SHP77 treated with DMSO at 0.1 percent for 48 hours (cell line): Measurements from ENCODE around the gene NFU1.
"Not testable (repeated sequence)": the region's sequence is repeated elsewhere in the genome, so short reads cannot be mapped to it uniquely, and the experiment has no call there.

ENCODE experiments used
- DNase-seq: peaks from one replicate; lab custom pipeline; 2025; lab: John Stamatoyannopoulos, UW

Gene NFU1

GRCh38 chr2:69386789-69387734, 50.2 kb downstream of the NFU1 start, which contains the start of gene GFPT1:
Gene GFPT1, minus strand, starts transcription at chr2:69387227. Its CDS starts 156 bp downstream, at chr2:69387071.
- DNase-seq, result peak; percentile 60

DNA sequence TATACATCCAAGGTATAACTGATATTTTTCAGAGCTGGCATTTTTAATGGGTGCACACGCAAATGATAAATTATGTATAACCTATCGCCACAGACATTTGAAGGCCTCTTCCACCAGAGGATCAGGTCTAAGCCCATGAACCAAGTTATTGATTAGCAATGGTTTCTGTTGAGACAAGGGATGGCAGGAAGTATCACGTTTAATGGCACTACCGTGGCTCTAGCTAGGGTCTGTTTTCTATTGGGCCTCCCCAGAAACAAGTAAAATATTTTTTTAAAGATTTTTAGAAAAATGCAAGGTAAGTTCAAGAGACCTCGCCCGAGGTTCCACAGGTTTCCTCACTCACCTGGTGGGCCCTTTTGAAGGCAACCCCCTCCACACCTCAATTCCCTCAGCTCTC, 50.9 kb downstream of the NFU1 start:
- no peak for DNase-seq

- DNase-seq, result no peak
Measured at GRCh38 chr2:69385443-69386151, 51.6 kb downstream of the NFU1 start.

DNA sequence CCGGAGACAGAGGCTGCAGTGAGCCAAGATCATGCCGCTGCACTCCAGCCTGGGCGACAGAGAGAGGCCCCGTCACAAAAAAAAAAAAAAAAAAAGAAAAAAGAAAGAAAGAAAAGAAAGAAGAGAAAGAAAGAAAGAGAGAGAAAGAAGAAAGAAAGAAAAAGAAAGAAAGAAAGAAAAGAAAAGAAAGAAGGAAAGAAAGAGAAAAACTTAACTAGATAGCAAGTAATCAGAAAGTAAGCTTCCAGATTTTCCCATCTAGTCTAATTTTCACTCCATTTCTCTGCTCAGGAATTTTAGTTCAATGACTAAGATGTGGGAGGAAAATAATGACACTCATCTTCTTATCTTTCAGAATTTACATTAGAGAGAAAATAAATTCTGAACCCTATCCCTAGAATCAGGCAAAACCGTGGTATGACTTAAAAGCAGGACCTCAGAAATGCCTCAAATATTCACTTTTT, 52.6 kb downstream of the NFU1 start:
- DNase-seq, result no peak

DNA sequence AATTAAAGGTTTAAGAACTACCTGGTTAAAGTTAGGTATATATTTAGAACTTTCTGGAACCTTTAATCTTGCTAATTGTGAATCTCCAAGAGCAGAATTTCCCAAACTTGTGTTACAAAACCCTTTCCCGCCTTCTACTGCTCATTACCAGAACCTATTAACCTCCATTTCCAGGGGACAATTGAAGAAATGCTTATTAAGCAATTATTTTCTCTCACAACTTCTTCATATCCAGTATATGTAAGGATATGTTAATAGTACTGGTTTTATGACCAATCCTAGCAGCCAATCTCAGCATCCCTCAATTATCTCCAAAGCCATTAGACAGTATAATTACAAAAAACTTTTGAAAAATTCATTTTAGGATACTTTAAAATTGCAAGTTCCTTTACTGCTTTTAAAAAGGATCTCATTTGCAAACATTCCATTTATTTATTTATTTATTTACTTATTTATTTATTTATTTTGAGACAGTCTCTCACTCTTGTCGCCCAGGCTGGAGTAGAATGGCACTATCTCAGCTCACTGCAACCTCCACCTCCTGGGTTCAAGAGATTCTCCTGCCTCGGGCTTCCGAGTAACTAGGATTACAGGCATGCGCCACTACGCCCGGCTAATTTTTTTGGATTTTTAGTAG, 53.9 kb downstream of the NFU1 start:
- no peak for DNase-seq

DNA sequence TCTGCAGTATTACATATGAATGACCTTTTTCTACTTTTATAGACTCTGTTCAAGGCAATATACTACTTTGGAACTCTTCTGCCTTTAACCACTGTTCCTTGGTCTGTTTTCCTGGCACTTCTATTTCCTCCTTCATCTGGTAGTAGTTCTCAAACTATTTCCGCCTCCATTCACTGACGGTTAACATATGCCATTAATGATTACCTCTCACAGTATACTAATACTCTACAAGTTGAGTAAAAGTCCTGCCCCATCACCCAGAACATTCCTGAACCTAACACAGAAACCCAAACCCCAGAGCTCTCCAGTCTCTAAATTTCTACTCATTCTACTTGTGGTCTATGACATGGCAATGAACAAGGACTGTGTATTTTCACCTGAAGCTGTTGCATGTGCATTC, 54.7 kb downstream of the NFU1 start:
- no peak for DNase-seq

DNA sequence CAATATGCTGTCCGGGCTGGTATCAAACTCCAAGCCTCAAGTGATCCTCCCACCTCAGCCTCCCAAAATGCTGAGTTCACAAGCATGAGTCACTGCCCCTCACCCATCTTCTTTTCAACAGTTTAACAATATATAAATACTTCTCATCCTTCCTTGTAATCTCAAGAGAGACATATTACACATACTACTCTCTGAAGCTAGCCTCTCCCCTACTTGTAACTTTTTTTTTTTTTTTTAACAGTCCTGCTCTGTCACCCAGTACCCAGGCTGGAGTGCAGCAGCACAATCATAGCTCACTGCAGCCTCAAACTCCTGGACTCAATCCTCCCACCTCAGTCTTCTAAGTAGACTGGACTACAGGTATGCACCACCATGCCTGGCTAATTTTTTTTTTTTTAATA, 55.9 kb downstream of the NFU1 start:
- no peak for DNase-seq

DNA sequence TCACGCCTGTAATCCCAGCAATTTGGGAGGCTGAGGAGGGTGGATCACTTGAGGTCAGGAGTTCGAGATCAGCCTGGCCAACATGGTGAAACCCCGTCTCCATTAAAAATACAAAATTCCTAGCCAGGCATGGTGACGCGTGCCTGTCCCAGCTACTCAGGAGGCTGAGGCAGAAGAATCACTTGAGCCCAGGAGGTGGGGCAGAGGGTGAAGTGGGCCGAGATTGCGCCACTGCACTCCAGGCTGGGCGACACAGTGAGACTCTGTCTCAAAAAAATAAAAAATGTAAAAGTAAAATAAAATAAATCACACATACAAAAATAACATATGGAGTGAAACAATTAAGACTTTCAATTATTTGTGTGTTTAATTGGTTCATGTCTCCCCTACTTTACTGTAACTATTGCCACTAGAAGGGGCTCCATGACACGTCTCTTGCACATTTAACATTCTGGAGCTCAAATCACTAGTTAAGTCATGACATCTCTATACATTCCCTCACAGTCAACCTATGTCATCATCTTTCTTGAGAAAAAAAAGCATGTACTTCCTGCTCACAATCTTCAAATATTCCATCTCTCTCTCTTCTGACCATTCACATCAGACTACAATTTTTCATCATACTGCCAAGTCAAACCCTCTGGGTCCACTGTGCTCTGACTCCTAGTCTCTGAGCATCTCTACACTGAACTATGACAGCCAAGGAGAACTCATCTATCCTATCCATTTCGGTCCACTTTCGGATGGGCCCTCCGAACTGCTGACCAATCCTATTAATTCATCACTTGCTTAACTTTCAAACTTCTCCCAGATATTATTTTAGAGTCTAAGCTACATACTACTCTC, 56.9 kb downstream of the NFU1 start:
- no peak for DNase-seq

GRCh38 chr2:69376403-69376802, 60.8 kb downstream of the NFU1 start:
- no peak for DNase-seq

DNA sequence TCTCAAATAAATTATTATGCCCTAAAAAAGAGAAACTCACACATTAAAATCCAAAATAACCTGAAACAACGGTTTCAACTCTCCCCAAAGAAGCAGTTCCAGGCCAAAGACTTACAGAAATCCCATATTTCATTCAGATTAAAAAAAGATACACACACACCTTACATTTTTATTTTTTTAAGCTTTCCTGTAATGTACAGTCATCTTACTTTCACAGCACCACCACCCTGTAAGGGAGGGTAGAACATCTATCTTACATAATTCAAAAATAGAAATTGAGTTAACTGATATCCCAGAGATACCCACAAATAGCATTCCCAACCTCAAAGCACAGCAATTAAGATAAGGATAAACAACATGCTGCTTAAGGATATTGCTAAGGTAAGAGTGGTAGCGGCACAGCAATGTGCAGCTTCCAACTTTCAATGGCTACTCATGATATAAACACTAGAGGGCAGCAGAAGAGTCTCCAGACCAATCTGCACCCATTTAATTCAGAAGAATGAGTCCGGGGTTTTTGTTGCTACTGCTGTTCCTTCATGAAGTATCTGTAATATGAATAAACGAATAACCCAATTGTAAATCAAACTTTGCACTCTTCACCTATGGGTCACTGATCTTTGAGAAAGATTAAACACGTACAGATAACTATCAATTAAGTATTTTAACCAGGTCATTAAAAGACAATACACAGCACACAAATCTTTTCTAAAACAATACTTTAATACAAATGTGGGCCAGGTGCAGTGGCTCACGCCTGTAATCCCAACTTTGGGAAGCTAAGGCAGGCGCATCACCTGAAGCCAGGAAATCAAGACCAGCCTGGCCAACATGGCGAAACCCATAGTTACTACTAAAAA, 61.5 kb downstream of the NFU1 start:
- peak; percentile 13 for DNase-seq

- DNase-seq, result no peak
Measured at GRCh38 chr2:69372767-69373166, 64.5 kb downstream of the NFU1 start.

GRCh38 chr2:69369802-69370201, 67.4 kb downstream of the NFU1 start:
- DNase-seq, result no peak

- DNase-seq, result no peak
Measured at GRCh38 chr2:69368588-69368987, 68.6 kb downstream of the NFU1 start.

GRCh38 chr2:69359371-69359770, 77.9 kb downstream of the NFU1 start:
- DNase-seq, result no peak

- no peak for DNase-seq
Measured at GRCh38 chr2:69358914-69359313, 78.3 kb downstream of the NFU1 start.

DNA sequence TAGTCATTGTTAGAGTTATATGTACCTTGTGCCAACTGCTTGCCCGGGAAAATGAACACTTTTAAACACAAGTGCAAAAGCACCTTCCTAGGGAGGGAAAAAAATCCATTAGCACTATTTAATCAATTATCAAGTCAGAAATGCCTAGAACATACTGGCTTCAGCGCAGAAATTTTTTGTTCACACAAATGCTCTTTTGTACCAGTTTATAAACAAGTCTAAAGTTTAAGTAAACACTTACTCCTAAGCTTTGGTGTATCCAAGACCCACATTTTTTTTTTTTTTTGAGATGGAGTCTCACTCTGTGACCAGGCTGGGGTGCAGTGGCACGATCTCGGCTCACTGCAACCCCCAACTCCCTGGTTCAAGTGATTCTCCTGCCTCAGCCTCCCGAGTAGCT, 80.8 kb downstream of the NFU1 start:
- no peak for DNase-seq

- not testable (repeated sequence) for DNase-seq
Measured at GRCh38 chr2:69354976-69355375, 82.3 kb downstream of the NFU1 start.

- DNase-seq, result no peak
Measured at GRCh38 chr2:69353360-69353759, 83.9 kb downstream of the NFU1 start.

DNA sequence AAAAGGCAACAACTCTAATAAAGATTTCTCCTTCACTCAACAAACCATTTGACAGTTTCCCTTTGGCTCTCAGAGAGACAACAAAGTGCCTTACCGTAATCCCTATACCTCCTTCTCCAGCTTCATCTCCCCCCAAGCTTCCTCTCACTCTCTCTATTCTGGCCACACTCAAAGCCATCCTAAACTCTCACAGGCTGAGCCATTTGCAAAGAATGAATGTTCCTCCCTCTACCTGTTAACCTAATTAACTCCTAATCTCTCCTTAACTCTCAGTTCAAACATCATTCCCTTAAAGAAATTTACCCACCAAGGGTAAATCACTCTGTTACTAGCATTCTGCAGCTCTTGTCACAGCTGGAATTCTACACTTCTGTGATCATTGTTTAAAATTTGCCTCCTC, 88.5 kb downstream of the NFU1 start:
- DNase-seq, result no peak
